Measurements from ENCODE around the gene RAPSN.

- TF ChIP-seq GATA3 (IDR thresholded peaks at IDR 0.05; ENCODE audit: low read depth, low read length): no peak
- no peak for TF ChIP-seq GATA2 (IDR thresholded peaks at IDR 0.05; ENCODE audit: low read depth, low read length)
These were observed 39.2 kb upstream of the RAPSN start for GRCh38 chr11:47488111-47488510.
